Measurements from ENCODE around the gene NAP1L4. TPM values are rescaled to one million over a fixed set of nuclear protein-coding genes. Genes with fewer than 3 reads are reported as not detected.

Gene NAP1L4
- total and polyA plus RNA-seq, 2 of the 8 experiments (the other 6 are each of a cell fraction or from before 2014, with no cell fraction given), result 75.8 to 194 TPM

DNA sequence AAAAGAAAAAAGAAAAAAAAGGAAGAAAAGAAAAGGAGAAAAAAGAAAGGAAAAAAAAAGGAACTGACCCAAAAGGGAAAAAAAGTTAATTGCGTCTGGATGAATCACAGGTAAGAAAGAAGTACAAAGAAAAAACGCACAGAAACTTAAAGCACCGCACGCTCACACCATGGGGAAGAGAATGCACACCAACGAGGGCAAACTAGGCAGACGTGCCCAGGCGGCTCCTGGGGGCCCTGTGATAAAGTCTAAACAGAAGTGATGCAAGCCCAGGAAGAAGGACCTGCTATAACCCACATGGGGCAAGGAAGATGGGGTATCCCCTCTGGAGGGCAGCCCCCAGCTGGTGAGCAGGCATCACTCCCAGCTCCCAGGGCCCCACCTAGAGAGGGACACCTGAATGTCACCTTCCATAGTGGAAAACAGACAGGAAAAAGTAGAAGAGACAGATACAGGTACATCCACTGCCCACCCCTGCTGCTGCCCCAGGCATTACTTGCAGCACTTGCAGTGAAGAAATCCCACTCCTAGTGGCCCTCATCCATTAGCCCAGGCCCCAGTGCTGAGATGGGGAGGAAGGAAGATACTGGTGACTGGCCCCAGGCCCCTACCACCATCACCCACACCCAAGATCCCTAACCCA is 28.9 kb downstream of the NAP1L4 start (continued):
- TF ChIP-seq SAP30 (IDR thresholded peaks at IDR 0.05; ENCODE audit: insufficient read depth, insufficient replicate concordance, low read length), result no peak
- TF ChIP-seq SP4 (IDR thresholded peaks at IDR 0.05; ENCODE audit: low read length), result no peak
- TF ChIP-seq GABPA (IDR thresholded peaks at IDR 0.05; ENCODE audit: borderline replicate concordance, insufficient read depth, low read length), result no peak
- TF ChIP-seq POU5F1 (IDR thresholded peaks at IDR 0.05; ENCODE audit: low read depth, low read length), result no peak
- no peak for TF ChIP-seq SIRT6 (IDR thresholded peaks at IDR 0.05; ENCODE audit: low read length)

Measured in H1 (cell line).